ENCODE data around the gene STAT5A. TPM values are rescaled to one million over a fixed set of nuclear protein-coding genes. Genes with fewer than 3 reads are reported as not detected.

Gene STAT5A
- total and polyA plus RNA-seq, 12 donors, result 8.2 to 28.5 (median 15.3) TPM

DNA sequence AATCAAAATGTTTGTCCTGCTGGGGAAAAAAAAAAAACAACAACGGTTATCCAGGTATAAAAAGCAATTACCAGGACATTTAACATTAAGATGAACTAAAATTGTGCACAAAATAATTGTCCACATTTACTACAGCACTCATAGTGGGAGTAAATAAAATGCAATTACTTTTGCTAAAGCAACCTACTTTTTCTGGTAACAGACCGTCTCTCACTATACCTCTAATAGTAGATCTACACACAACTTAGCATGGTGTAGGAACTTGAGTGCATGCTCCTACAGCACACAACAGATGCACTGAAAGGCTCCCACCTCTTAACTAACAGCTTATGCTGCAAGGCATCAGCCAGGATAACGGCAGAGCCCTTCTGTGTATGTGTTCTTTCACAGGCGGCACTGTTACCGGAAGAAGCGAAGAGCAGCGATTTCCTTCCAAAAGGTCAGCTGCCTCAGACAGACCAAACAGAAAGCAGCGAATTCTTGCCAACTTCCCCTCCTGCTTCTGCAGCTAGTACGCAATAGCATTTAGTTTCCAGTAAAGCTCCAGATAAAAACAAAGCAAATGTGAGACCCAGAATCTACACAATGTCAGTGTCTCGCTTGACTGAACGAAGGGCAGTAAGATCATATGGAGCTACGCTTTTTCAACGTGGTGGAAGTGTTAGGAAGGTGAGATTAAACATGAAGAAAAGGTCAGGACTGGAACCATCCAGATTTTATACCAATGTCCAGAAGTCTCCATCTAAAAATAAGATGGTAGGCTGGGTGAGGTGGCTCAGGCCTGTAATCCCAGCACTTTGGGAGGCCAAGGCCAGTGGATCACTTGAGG lies 39.7 kb upstream of the STAT5A start:
- peak; percentile 93 to 98 (median 96) for ATAC-seq
- DNase-seq, result peak; percentile 38 to 90
- Histone ChIP-seq H3K36me3 (no peaks in the 10 kb centered on the region), H3K27me3 (no peaks in the 10 kb centered on the region), H3K27ac (peak overlapping the region; percentile 78 to 99 (median 90)), H3K9me3 (no peaks in the 10 kb centered on the region), H3K4me1 (peaks cover 4 to 80% (median 41%) of the 10 kb centered on the region in 9 donors), H3K4me3 (peak overlapping the region in 9 of 10 donors; percentile 6 to 43 (median 39))
- intact Hi-C loops (cut with DNase I), result no loop called here
- WGBS, 2 donors, result 24 to 32% methylated on average over 13 of the region's 13 CpGs
- TF ChIP-seq, protein P1, sequence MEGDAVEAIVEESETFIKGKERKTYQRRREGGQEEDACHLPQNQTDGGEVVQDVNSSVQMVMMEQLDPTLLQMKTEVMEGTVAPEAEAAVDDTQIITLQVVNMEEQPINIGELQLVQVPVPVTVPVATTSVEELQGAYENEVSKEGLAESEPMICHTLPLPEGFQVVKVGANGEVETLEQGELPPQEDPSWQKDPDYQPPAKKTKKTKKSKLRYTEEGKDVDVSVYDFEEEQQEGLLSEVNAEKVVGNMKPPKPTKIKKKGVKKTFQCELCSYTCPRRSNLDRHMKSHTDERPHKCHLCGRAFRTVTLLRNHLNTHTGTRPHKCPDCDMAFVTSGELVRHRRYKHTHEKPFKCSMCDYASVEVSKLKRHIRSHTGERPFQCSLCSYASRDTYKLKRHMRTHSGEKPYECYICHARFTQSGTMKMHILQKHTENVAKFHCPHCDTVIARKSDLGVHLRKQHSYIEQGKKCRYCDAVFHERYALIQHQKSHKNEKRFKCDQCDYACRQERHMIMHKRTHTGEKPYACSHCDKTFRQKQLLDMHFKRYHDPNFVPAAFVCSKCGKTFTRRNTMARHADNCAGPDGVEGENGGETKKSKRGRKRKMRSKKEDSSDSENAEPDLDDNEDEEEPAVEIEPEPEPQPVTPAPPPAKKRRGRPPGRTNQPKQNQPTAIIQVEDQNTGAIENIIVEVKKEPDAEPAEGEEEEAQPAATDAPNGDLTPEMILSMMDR (IDR thresholded peaks at IDR 0.05), result peak in 3 of 9 donors; percentile 9 to 20 (median 9)

DNA sequence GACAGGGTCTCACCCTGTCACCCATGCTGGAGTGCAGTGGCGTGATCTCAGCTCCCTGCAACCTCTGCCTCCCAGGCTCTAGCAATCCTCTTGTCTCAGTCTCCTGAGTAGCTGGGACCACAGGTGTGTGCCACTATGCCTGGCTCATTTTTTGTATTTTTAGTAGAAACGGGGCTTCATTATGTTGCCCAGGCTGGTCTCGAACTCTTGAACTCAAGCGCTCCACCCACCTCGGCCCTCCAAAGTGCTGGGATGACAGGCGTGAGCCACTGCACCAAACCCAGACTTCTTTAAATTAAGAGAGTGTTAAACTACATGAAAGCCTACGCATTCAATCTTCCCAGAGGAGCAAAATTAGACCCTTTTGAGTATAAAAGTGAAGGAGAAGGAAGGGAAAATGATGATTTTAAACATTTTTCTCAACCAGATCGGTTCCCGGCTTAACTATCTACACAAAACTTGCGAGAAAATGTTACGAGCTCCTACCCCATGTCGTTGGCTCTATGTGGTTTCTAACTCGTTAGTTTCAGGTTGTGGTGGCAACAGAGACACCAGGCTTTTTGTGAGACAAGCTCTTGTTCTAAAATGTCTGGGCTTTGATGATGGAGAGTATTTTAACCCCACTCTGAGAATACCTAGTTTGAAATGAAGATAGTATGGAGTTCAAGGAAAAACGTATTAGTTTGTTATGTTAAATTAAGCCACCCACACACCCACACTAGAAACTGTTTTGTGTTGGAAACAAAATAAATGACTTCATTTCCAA lies 38.4 kb upstream of the STAT5A start:
- ATAC-seq, result no peak
- TF ChIP-seq, protein P1 (IDR thresholded peaks at IDR 0.05), result no peak
- Histone ChIP-seq H3K27ac (peak overlapping the region in 8 of 10 donors; percentile 79 to 99 (median 92)), H3K4me1 (peaks cover 4 to 89% (median 45%) of the 10 kb centered on the region in 9 donors), H3K9me3 (no peaks in the 10 kb centered on the region), H3K36me3 (no peaks in the 10 kb centered on the region), H3K4me3 (peak overlapping the region in 2 of 10 donors; percentile 39 to 40), H3K27me3 (no peaks in the 10 kb centered on the region)
- WGBS, 2 donors, result 88 to 92% methylated on average over 14 of the region's 14 CpGs
- DNase-seq, result no peak
- intact Hi-C loops (cut with DNase I), result no loop called here

DNA sequence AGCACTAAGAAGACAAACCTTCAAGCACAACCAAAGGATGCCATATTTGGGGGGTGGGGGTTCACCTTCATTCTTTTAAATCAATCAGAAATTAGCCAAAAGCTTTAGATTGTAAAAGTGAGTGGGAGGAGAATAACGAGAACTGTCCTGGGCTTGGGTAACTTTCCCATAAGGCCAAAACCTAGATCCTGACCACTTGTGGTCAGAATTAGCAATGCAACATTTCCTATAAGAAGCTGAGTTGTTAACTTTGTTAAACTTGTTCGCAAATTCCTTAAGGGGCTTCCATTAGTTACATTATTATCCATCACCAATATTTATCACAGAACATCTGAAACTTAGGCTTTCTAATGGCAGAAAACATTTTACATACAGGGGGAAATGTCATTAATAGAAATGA lies 37.2 kb upstream of the STAT5A start:
- 60 to 65% methylated on average over 2 of the region's 2 CpGs for WGBS, 2 donors
- no peak for ATAC-seq
- peak overlapping the region in 1 of 10 donors; percentile 99 for H3K27ac ChIP-seq

More for the DNA sequence above, 37.2 kb upstream of the STAT5A start:
- Histone ChIP-seq H3K36me3 (no peaks in the 10 kb centered on the region), H3K9me3 (no peaks in the 10 kb centered on the region), H3K4me1 (peaks cover 4 to 90% (median 50%) of the 10 kb centered on the region in 9 donors), H3K4me3 (no peak overlapping the region), H3K27me3 (no peaks in the 10 kb centered on the region)
- no peak for DNase-seq
- intact Hi-C loops (cut with DNase I), result no loop called here
- TF ChIP-seq, protein P1 (IDR thresholded peaks at IDR 0.05), result peak in 6 of 9 donors; percentile 15 to 52 (median 18)
